Measurements from ENCODE around the gene ATP8A2. TPM values are rescaled to one million over a fixed set of nuclear protein-coding genes. Genes with fewer than 3 reads are reported as not detected.
"Not testable (repeated sequence)": the region's sequence is repeated elsewhere in the genome, so short reads cannot be mapped to it uniquely, and the experiment has no call there.

ATP8A2 gene
- total RNA-seq, 2 donors from 2014 or later, result 0.10 to 0.64 TPM

- DNase-seq, result no peak
- Histone ChIP-seq H3K27me3 (no peaks in the 10 kb centered on the region), H3K9ac (ENCODE audit: low read depth in 2 of 2, low read length in 2 of 2) (no peak overlapping the region), H3K27ac (no peak overlapping the region), H3K9me3 (no peaks in the 10 kb centered on the region), H3K36me3 (no peaks in the 10 kb centered on the region), H3K4me1 (no peaks in the 10 kb centered on the region), H3K4me3 (no peak overlapping the region)
- TF ChIP-seq CTCF (IDR thresholded peaks at IDR 0.05), result no peak
- intact Hi-C loops (cut with DNase I), result no loop called here
These were observed 444.5 kb downstream of the ATP8A2 start for GRCh38 chr13:25816239-25816638.

GRCh38 chr13:25819856-25820530, 448.2 kb downstream of the ATP8A2 start:
- no peak overlapping the region for H3K9ac ChIP-seq (ENCODE audit: low read depth in 2 of 2, low read length in 2 of 2)
- no peak for TF ChIP-seq CTCF (IDR thresholded peaks at IDR 0.05)
- no peak overlapping the region for H3K27ac ChIP-seq
- no peaks in the 10 kb centered on the region for H3K9me3 ChIP-seq
- DNase-seq, result no peak
- no peaks in the 10 kb centered on the region for H3K27me3 ChIP-seq
- no peaks in the 10 kb centered on the region for H3K36me3 ChIP-seq
- no peak overlapping the region for H3K4me3 ChIP-seq
- intact Hi-C loops (cut with DNase I), result no loop called here
- no peaks in the 10 kb centered on the region for H3K4me1 ChIP-seq

- Histone ChIP-seq H3K9ac (ENCODE audit: low read depth in 2 of 2, low read length in 2 of 2) (no peak overlapping the region), H3K36me3 (no peaks in the 10 kb centered on the region), H3K27me3 (no peaks in the 10 kb centered on the region), H3K4me3 (no peak overlapping the region), H3K9me3 (no peaks in the 10 kb centered on the region), H3K4me1 (no peaks in the 10 kb centered on the region), H3K27ac (no peak overlapping the region)
- DNase-seq, result no peak
- intact Hi-C loops (cut with DNase I), result no loop called here
- TF ChIP-seq CTCF (IDR thresholded peaks at IDR 0.05), result no peak
These were observed 450.0 kb downstream of the ATP8A2 start for GRCh38 chr13:25821776-25822175.

- H3K4me3 ChIP-seq; intact Hi-C loops (cut with DNase I); H3K27ac ChIP-seq; H3K9me3 ChIP-seq; H3K36me3 ChIP-seq; DNase-seq; H3K4me1 ChIP-seq; H3K27me3 ChIP-seq; H3K9ac ChIP-seq (ENCODE audit: low read depth in 2 of 2, low read length in 2 of 2): not testable (repeated sequence)
These were observed 455.4 kb downstream of the ATP8A2 start for GRCh38 chr13:25827221-25827620.

- TF ChIP-seq CTCF (IDR thresholded peaks at IDR 0.05), result no peak
- H3K4me1 ChIP-seq, result no peaks in the 10 kb centered on the region
- intact Hi-C loops (cut with DNase I), result no loop called here
- H3K9me3 ChIP-seq, result no peaks in the 10 kb centered on the region
- no peaks in the 10 kb centered on the region for H3K36me3 ChIP-seq
- no peak overlapping the region for H3K27ac ChIP-seq
- no peak for DNase-seq
- H3K27me3 ChIP-seq, result no peaks in the 10 kb centered on the region
- H3K4me3 ChIP-seq, result no peak overlapping the region
- H3K9ac ChIP-seq (ENCODE audit: low read depth in 2 of 2, low read length in 2 of 2), result no peak overlapping the region
These were observed 456.2 kb downstream of the ATP8A2 start for GRCh38 chr13:25827831-25828465.

GRCh38 chr13:25833761-25834160, 462.0 kb downstream of the ATP8A2 start:
- intact Hi-C loops (cut with DNase I), result no loop called here
- H3K9me3 ChIP-seq, result no peaks in the 10 kb centered on the region

More at GRCh38 chr13:25833761-25834160, 462.0 kb downstream of the ATP8A2 start:
- H3K9ac ChIP-seq (ENCODE audit: low read depth in 2 of 2, low read length in 2 of 2), result no peak overlapping the region
- no peak for TF ChIP-seq CTCF (IDR thresholded peaks at IDR 0.05)
- no peak overlapping the region for H3K4me3 ChIP-seq
- no peak overlapping the region for H3K27ac ChIP-seq
- no peaks in the 10 kb centered on the region for H3K27me3 ChIP-seq
- no peak for DNase-seq
- no peaks in the 10 kb centered on the region for H3K36me3 ChIP-seq
- H3K4me1 ChIP-seq, result no peaks in the 10 kb centered on the region
